HCT116 (cell line): ENCODE results near the gene PLEK2. TPM values are rescaled to one million over a fixed set of nuclear protein-coding genes. Genes with fewer than 3 reads are reported as not detected.

Source experiments
- ATAC-seq: fragments of 200-7000 bp; cut with Tn5 transposase; 2 replicates; pipeline ENCODE4 v1.9.1; 2020; ENCODE audit warnings: mild to moderate bottlenecking, moderate library complexity
- BruUV-seq: library from RNA; stranded (reverse); fragments of 400-500 nt; replicated peaks from 2 replicates; lab custom pipeline; 2021; lab: Mats Ljungman, UMichigan
- CTCF ChIA-PET: fragments of 300-600 bp; sonication (Branson Sonifier 250); formaldehyde crosslinking; loops from one replicate; lab custom pipeline; 2021; ENCODE audit warnings: antibody characterized with exemption; lab: Charles Lee
- POLR2A ChIA-PET: fragments of 300-600, 350-600 bp; sonication (Branson Sonifier 250); formaldehyde crosslinking; loops from one replicate; lab custom pipeline; 2021; ENCODE audit warnings: antibody characterized with exemption; lab: Charles Lee
- RAD21 ChIA-PET, 2 experiments: fragments of 300-600 bp; sonication (Branson Sonifier 250); formaldehyde crosslinking; loops; one replicate each; lab custom pipeline; 2023; ENCODE audit warnings: low total read pairs in 2 of 2; ENCODE audit not compliant: uncharacterized antibody in 2 of 2, unreplicated experiment in 2 of 2, low non-redundant PET in 1 of 2; lab: Charles Lee
- DNase-seq: peaks from one replicate; pipeline ENCODE4 v3.0.0-alpha.2; 2010; ENCODE audit warnings: low read depth, low spot score
- H2AFZ ChIP-seq: fragments of 200-600 bp; shearing (Covaris generic), sonication (generic); 2 replicates; pipeline ENCODE4 v1.6.1; 2017; ENCODE audit warnings: low read depth, mixed run types, mixed read lengths, antibody characterized with exemption, low read length; ENCODE audit not compliant: poor library complexity, severe bottlenecking
- H3K27ac ChIP-seq: 2 replicates; pipeline ENCODE4 v1.5.1; 2012; ENCODE audit warnings: low read depth, low read length
- H3K27me3 ChIP-seq: fragments of 200-600 bp; sonication (generic); 2 replicates; pipeline ENCODE4 v1.6.1; 2016; ENCODE audit warnings: mixed run types, low read length, mixed read lengths; ENCODE audit not compliant: insufficient read depth
- H3K36me3 ChIP-seq, 2 experiments: fragments of 200-500 bp in 1 of 2; fragments of 200-600 bp in 1 of 2; sonication (Bioruptor generic) in 1 of 2; sonication (generic) in 1 of 2; 2 replicates each; pipeline versions ENCODE4 v1.5.1 to v1.6.1; 2014 to 2016; ENCODE audit warnings: low read length in 2 of 2, inconsistent platforms in 1 of 2, mixed read lengths in 1 of 2, mixed run types in 1 of 2; ENCODE audit not compliant: insufficient read depth in 2 of 2, control insufficient read depth in 1 of 2
- H3K4me1 ChIP-seq, 2 experiments: fragments of 200-600 bp in 1 of 2; sonication (generic) in 1 of 2; 2 replicates each; pipeline versions ENCODE4 v1.5.1 to v1.6.1; 2012 to 2017; ENCODE audit warnings: low read length in 2 of 2, inconsistent platforms in 1 of 2, mild to moderate bottlenecking in 1 of 2, mixed read lengths in 1 of 2, mixed run types in 1 of 2, moderate library complexity in 1 of 2; ENCODE audit not compliant: insufficient read depth in 2 of 2, control insufficient read depth in 1 of 2
- H3K4me2 ChIP-seq: fragments of 200-600 bp; sonication (generic); 2 replicates; pipeline ENCODE4 v1.6.1; 2017; ENCODE audit warnings: mixed run types, low read length, mixed read lengths
- H3K4me3 ChIP-seq, 2 experiments: fragments of 200-600 bp in 1 of 2; sonication (generic) in 1 of 2; replicated peaks in 1 of 2; 2 replicates each; pipeline ENCODE4 v1.5.1; 2011 to 2016; ENCODE audit warnings: low read length in 2 of 2, control low read depth in 1 of 2, low read depth in 1 of 2, mild to moderate bottlenecking in 1 of 2, mixed read lengths in 1 of 2, mixed run types in 1 of 2
- H3K79me2 ChIP-seq: fragments of 200-600 bp; sonication (generic); 2 replicates; pipeline ENCODE4 v1.6.1; 2017; ENCODE audit warnings: mild to moderate bottlenecking, mixed run types, low read length, moderate library complexity, mixed read lengths; ENCODE audit not compliant: insufficient read depth
- H3K9ac ChIP-seq: fragments of 200-600 bp; sonication (generic); 2 replicates; pipeline ENCODE4 v1.6.1; 2016; ENCODE audit warnings: low read length, mixed read lengths
- H3K9me2 ChIP-seq: fragments of 200-600 bp; sonication (generic), shearing (Covaris generic); 2 replicates; pipeline ENCODE4 v1.6.1; 2017; ENCODE audit warnings: mixed run types, mild to moderate bottlenecking, moderate library complexity; ENCODE audit not compliant: insufficient read depth
- H3K9me3 ChIP-seq, 2 experiments: fragments of 200-500 bp in 1 of 2; fragments of 200-600 bp in 1 of 2; sonication (Bioruptor generic) in 1 of 2; sonication (generic) in 1 of 2; 2 replicates each; pipeline ENCODE4 v1.6.1; 2014 to 2017; ENCODE audit warnings: low read length in 2 of 2, mixed read lengths in 2 of 2, inconsistent platforms in 1 of 2, low read depth in 1 of 2, mild to moderate bottlenecking in 1 of 2, mixed run types in 1 of 2, moderate library complexity in 1 of 2; ENCODE audit not compliant: control insufficient read depth in 1 of 2, insufficient read depth in 1 of 2
- H4K20me1 ChIP-seq: fragments of 200-600 bp; sonication (generic), shearing (Covaris generic); 2 replicates; pipeline ENCODE4 v1.6.1; 2017; ENCODE audit warnings: mixed run types, mild to moderate bottlenecking, moderate library complexity; ENCODE audit not compliant: insufficient read depth
- ATF3 ChIP-seq: IDR thresholded peaks from 2 replicates; pipeline ENCODE4 v1.6.1; 2012
- ELF1 ChIP-seq: IDR thresholded peaks from 2 replicates; pipeline ENCODE4 v1.6.1; 2012; ENCODE audit warnings: low read depth, borderline replicate concordance
- FOSL1 ChIP-seq: IDR thresholded peaks from 2 replicates; pipeline ENCODE4 v1.6.1; 2012; ENCODE audit warnings: low read depth
- POLR2A ChIP-seq: IDR thresholded peaks from 2 replicates; pipeline ENCODE4 v1.7.0; 2011; ENCODE audit warnings: borderline replicate concordance; ENCODE audit not compliant: insufficient read depth, insufficient read length; ENCODE audit errors: extremely low read depth
- POLR2AphosphoS5 ChIP-seq: IDR thresholded peaks from 2 replicates; pipeline ENCODE4 v1.6.1; 2011; ENCODE audit warnings: mild to moderate bottlenecking, low read depth, low read length, moderate library complexity
- RAD21 ChIP-seq: IDR thresholded peaks from 2 replicates; pipeline ENCODE4 v1.6.1; 2012; ENCODE audit warnings: low read depth, mild to moderate bottlenecking
- SIN3A ChIP-seq: IDR thresholded peaks from 2 replicates; pipeline ENCODE4 v1.6.1; 2012; ENCODE audit warnings: low read depth
- TCF7L2 ChIP-seq: IDR thresholded peaks from 2 replicates; pipeline ENCODE4 v1.7.0; 2011; ENCODE audit warnings: borderline replicate concordance, inconsistent platforms; ENCODE audit not compliant: insufficient read depth, insufficient read length; ENCODE audit errors: extremely low read depth
- YY1 ChIP-seq: IDR thresholded peaks from 2 replicates; pipeline ENCODE4 v1.6.1; 2011; ENCODE audit warnings: low read length, low read depth, moderate library complexity, mild to moderate bottlenecking; ENCODE audit not compliant: insufficient replicate concordance; ENCODE audit errors: extremely low read depth
- intact Hi-C: fragments of 100-400 bp; cut with micrococcal nuclease; formaldehyde crosslinking; loops from 2 replicates; pipeline ENCODE4 v1.10.0; 2022
- total RNA-seq: library from RNA; stranded (reverse); gene quantifications from one replicate; pipeline ENCODE4 v1.2.1, GENCODE V29; 2021; ENCODE audit not compliant: unreplicated experiment
- TF ChIP-seq, protein P1 (sequence below): IDR thresholded peaks from 2 replicates; pipeline ENCODE4 v1.6.1; 2011; ENCODE audit warnings: mild to moderate bottlenecking, low read length, moderate library complexity; ENCODE audit not compliant: insufficient replicate concordance; ENCODE audit errors: extremely low read depth
- TF ChIP-seq, protein P2 (sequence below): IDR thresholded peaks from 2 replicates; pipeline ENCODE4 v1.6.1; 2012; ENCODE audit warnings: low read depth

PLEK2 gene
- total RNA-seq, 1 experiment from 2014 or later, result 67.6 TPM

GRCh38 chr14:67459336-67459735 lies 47.4 kb upstream of the PLEK2 start:
- POLR2A ChIA-PET, result no interaction called here
- TF ChIP-seq ATF3 (no peak), YY1 (no peak), POLR2A (no peak), FOSL1 (no peak)

GRCh38 chr14:67457782-67458181 lies 45.8 kb upstream of the PLEK2 start:
- H4K20me1 ChIP-seq, result no peaks in the 10 kb centered on the region
- no peak overlapping the region for H3K9ac ChIP-seq
- BruUV-seq, result no TSS peak
- no peaks in the 10 kb centered on the region for H3K9me2 ChIP-seq
- peaks cover 5% of the 10 kb centered on the region; the same call in 1 of the 2 replicates for H3K27me3 ChIP-seq
- POLR2A ChIA-PET, result no interaction called here
- no peaks in the 10 kb centered on the region for H3K36me3 ChIP-seq
- ATAC-seq, result 0 out of 2 replicates have a peak, but pooled peaks have one; percentile 14
- no peaks in the 10 kb centered on the region for H3K79me2 ChIP-seq
- H3K4me3 ChIP-seq, result no peak overlapping the region
- H3K9me3 ChIP-seq, result no peaks in the 10 kb centered on the region
- intact Hi-C loops, result no loop called here
- H3K4me2 ChIP-seq, result no peak overlapping the region
- CTCF ChIA-PET, result interaction anchor here (0.5 kb wide), 1 partner anchor 10 kb away, joined by 9 read pairs; no protein-coding TSS in a partner anchor
- TF ChIP-seq TCF7L2 (no peak), SIN3A (no peak), YY1 (no peak), POLR2AphosphoS5 (no peak), ELF1 (no peak), RAD21 (no peak)
- TF ChIP-seq, protein P1, sequence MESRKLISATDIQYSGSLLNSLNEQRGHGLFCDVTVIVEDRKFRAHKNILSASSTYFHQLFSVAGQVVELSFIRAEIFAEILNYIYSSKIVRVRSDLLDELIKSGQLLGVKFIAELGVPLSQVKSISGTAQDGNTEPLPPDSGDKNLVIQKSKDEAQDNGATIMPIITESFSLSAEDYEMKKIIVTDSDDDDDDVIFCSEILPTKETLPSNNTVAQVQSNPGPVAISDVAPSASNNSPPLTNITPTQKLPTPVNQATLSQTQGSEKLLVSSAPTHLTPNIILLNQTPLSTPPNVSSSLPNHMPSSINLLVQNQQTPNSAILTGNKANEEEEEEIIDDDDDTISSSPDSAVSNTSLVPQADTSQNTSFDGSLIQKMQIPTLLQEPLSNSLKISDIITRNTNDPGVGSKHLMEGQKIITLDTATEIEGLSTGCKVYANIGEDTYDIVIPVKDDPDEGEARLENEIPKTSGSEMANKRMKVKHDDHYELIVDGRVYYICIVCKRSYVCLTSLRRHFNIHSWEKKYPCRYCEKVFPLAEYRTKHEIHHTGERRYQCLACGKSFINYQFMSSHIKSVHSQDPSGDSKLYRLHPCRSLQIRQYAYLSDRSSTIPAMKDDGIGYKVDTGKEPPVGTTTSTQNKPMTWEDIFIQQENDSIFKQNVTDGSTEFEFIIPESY, result no peak
- TF ChIP-seq, protein P2, sequence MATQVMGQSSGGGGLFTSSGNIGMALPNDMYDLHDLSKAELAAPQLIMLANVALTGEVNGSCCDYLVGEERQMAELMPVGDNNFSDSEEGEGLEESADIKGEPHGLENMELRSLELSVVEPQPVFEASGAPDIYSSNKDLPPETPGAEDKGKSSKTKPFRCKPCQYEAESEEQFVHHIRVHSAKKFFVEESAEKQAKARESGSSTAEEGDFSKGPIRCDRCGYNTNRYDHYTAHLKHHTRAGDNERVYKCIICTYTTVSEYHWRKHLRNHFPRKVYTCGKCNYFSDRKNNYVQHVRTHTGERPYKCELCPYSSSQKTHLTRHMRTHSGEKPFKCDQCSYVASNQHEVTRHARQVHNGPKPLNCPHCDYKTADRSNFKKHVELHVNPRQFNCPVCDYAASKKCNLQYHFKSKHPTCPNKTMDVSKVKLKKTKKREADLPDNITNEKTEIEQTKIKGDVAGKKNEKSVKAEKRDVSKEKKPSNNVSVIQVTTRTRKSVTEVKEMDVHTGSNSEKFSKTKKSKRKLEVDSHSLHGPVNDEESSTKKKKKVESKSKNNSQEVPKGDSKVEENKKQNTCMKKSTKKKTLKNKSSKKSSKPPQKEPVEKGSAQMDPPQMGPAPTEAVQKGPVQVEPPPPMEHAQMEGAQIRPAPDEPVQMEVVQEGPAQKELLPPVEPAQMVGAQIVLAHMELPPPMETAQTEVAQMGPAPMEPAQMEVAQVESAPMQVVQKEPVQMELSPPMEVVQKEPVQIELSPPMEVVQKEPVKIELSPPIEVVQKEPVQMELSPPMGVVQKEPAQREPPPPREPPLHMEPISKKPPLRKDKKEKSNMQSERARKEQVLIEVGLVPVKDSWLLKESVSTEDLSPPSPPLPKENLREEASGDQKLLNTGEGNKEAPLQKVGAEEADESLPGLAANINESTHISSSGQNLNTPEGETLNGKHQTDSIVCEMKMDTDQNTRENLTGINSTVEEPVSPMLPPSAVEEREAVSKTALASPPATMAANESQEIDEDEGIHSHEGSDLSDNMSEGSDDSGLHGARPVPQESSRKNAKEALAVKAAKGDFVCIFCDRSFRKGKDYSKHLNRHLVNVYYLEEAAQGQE, result no peak
- no peak overlapping the region for H2AFZ ChIP-seq
- no peak for DNase-seq
- H3K4me1 ChIP-seq, result no peaks in the 10 kb centered on the region
- no peak overlapping the region for H3K27ac ChIP-seq
- RAD21 ChIA-PET, result no interaction called here

More at GRCh38 chr14:67459336-67459735, 47.4 kb upstream of the PLEK2 start:
- Histone ChIP-seq H3K36me3 (no peaks in the 10 kb centered on the region), H3K27me3 (peaks cover 5% of the 10 kb centered on the region; the same call in 1 of the 2 replicates), H3K4me1 (no peaks in the 10 kb centered on the region), H3K27ac (no peak overlapping the region), H2AFZ (no peak overlapping the region), H3K9me3 (no peaks in the 10 kb centered on the region), H4K20me1 (no peaks in the 10 kb centered on the region), H3K9me2 (no peaks in the 10 kb centered on the region), H3K4me2 (no peak overlapping the region), H3K4me3 (no peak overlapping the region), H3K79me2 (no peaks in the 10 kb centered on the region), H3K9ac (no peak overlapping the region)
- ATAC-seq (no peak), DNase-seq (no peak)
- BruUV-seq, result no TSS peak
- ChIA-PET CTCF (interaction anchor here (2.1 kb wide), 1 partner anchor 32 kb away, joined by 4 read pairs; no protein-coding TSS in a partner anchor), RAD21 (no interaction called here)
- intact Hi-C loops, result no loop called here
